ENCODE data around the gene IFT122.

GRCh38 chr3:129501630-129502029 lies 61.6 kb downstream of the IFT122 start:
- TF ChIP-seq POLR2A (IDR thresholded peaks at IDR 0.05), result no peak
- no peak for TF ChIP-seq CTCF (IDR thresholded peaks at IDR 0.05)
